Mammary epithelial cell (primary cell): ENCODE results near the gene ZNF619.

Experiments
- CTCF ChIP-seq, 2 donors: IDR thresholded peaks in 1 of 2; conservative IDR thresholded peaks in 1 of 2; 2 replicates each; pipeline ENCODE4 v1.5.1; 2011 to 2012; ENCODE audit warnings: inconsistent platforms in 2 of 2, low read length in 2 of 2, mild to moderate bottlenecking in 2 of 2, control low read depth in 1 of 2, low read depth in 1 of 2; ENCODE audit not compliant: insufficient read depth in 1 of 2; ENCODE audit errors: extremely low read depth in 1 of 2
- EZH2 ChIP-seq: IDR thresholded peaks from 2 replicates; pipeline ENCODE4 v1.6.1; 2012; ENCODE audit warnings: low read length, inconsistent platforms, borderline replicate concordance

DNA sequence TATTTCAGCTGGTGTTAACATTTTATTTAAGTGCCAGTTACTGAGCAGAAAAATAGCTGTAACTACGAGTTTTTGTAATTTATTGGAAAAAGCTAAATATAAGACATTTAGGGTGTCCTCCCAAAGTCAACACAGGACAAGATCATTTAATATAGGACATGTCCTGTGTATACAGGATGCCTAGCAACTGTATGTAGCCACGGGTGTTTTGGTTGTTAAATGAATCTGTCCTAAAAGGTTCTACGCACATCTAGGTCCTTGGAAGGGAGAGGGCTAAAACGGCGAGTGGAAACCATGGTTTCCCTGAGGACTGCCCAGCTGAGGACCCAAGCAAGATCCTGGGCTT lies 47.3 kb downstream of the ZNF619 start:
- no peak for TF ChIP-seq CTCF (conservative IDR thresholded peaks at IDR 0.05 in 1 of 2, IDR thresholded peaks at IDR 0.05 in 1 of 2; ENCODE audit: extremely low read depth in 1 of 2, insufficient read depth in 1 of 2, low read depth in 1 of 2, low read length in 2 of 2)
- TF ChIP-seq EZH2, result no peak
